AG09309 (cell line): ENCODE results near the gene GPR141.

Experiments used
- DNase-seq: peaks from one replicate; pipeline ENCODE4 v3.0.0-alpha.2; 2010; ENCODE audit warnings: low read depth
- H3K4me3 ChIP-seq: 2 replicates; pipeline ENCODE4 v1.5.1; 2011; ENCODE audit warnings: mild to moderate bottlenecking, low read depth, low read length, moderate library complexity; ENCODE audit not compliant: control insufficient read depth
- TF ChIP-seq, protein P1 (sequence below): IDR thresholded peaks from 2 replicates; pipeline ENCODE4 v1.5.1; 2011; ENCODE audit warnings: mild to moderate bottlenecking, low read depth, low read length, inconsistent platforms; ENCODE audit not compliant: insufficient read depth, control insufficient read depth; ENCODE audit errors: missing control alignments

The GPR141 gene

GRCh38 chr7:37713613-37714012 lies 30.0 kb downstream of the GPR141 start:
- TF ChIP-seq, protein P1, sequence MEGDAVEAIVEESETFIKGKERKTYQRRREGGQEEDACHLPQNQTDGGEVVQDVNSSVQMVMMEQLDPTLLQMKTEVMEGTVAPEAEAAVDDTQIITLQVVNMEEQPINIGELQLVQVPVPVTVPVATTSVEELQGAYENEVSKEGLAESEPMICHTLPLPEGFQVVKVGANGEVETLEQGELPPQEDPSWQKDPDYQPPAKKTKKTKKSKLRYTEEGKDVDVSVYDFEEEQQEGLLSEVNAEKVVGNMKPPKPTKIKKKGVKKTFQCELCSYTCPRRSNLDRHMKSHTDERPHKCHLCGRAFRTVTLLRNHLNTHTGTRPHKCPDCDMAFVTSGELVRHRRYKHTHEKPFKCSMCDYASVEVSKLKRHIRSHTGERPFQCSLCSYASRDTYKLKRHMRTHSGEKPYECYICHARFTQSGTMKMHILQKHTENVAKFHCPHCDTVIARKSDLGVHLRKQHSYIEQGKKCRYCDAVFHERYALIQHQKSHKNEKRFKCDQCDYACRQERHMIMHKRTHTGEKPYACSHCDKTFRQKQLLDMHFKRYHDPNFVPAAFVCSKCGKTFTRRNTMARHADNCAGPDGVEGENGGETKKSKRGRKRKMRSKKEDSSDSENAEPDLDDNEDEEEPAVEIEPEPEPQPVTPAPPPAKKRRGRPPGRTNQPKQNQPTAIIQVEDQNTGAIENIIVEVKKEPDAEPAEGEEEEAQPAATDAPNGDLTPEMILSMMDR = no peak
- no peak for DNase-seq
- no peak overlapping the region for H3K4me3 ChIP-seq

- TF ChIP-seq, protein P1 = no peak
- no peak for DNase-seq
- H3K4me3 ChIP-seq = no peak overlapping the region
Observed at GRCh38 chr7:37714606-37715005, 31.0 kb downstream of the GPR141 start.

DNA sequence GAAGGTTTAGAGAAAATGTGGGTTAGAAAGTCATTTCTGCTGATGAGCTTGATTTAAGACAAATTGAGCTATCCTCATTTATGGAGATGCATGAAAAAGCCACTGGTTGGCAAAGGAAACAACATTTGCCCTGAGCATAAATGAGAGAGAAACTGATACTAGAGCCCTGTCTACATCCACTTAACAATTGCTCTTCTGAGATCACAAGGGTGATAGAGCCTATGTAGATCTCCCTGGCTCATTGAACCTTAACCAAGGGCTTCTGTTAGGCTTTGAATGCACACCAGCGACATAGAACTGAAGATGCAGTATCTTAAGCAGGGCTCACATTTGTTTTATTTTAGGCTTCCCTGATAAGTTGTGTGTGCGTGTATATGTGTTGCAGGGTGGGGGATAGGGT lies 35.0 kb downstream of the GPR141 start:
- TF ChIP-seq, protein P1 = no peak
- H3K4me3 ChIP-seq = no peak overlapping the region
- DNase-seq = no peak

- TF ChIP-seq, protein P1 = no peak
Observed at GRCh38 chr7:37719077-37719476, 35.5 kb downstream of the GPR141 start.

DNA sequence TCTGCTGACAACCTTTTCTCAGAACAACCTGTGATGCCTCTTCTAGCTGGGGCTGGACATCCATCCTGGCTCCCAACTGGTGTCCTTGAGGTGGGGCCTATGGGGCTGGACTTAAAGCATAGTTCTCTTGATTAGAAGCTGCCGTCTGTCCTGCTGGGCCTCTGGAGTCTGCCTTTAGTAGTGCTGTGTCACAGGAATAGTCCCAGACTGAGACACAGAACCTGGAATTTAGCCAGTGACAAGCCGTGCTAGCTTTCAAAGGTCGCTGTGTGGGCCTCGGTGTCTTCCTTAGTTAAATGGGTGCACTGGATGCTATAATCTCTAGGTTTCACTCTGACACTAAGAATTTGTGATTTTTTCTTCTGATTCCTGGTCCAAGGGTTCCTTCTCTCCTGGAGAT lies 41.2 kb downstream of the GPR141 start:
- TF ChIP-seq, protein P1 = no peak
- H3K4me3 ChIP-seq = no peak overlapping the region
- no peak for DNase-seq

More at GRCh38 chr7:37719077-37719476, 35.5 kb downstream of the GPR141 start:
- no peak for DNase-seq
- H3K4me3 ChIP-seq = no peak overlapping the region

- TF ChIP-seq, protein P1 = no peak
- DNase-seq = no peak
- no peak overlapping the region for H3K4me3 ChIP-seq
Observed at GRCh38 chr7:37726016-37726415, 42.5 kb downstream of the GPR141 start.

- DNase-seq = no peak
- H3K4me3 ChIP-seq = no peak overlapping the region
- TF ChIP-seq, protein P1 = no peak
Observed at GRCh38 chr7:37728747-37729146, 45.2 kb downstream of the GPR141 start.
